PC-9 (cell line): ENCODE measurements around the gene MESP2.

Source experiments
- CTCF ChIP-seq: fragments of 200-600 bp; sonication (generic); conservative IDR thresholded peaks from 2 replicates; pipeline ENCODE4 v1.6.1; 2017; ENCODE audit warnings: mixed run types, antibody characterized with exemption, mild to moderate bottlenecking, moderate library complexity
- EZH2 ChIP-seq: fragments of 200-600 bp; sonication (generic); IDR thresholded peaks from 2 replicates; pipeline ENCODE4 v1.8.0; 2017; ENCODE audit warnings: antibody characterized with exemption, low read depth

GRCh38 chr15:89749526-89749925 lies 26.6 kb upstream of the MESP2 start:
- TF ChIP-seq CTCF (no peak), EZH2 (no peak)
